ENCODE results near the gene RERG. TPM values are rescaled to one million over a fixed set of nuclear protein-coding genes. Genes with fewer than 3 reads are reported as not detected.

Gene RERG
- total RNA-seq, 1 donor, result not detected

DNA sequence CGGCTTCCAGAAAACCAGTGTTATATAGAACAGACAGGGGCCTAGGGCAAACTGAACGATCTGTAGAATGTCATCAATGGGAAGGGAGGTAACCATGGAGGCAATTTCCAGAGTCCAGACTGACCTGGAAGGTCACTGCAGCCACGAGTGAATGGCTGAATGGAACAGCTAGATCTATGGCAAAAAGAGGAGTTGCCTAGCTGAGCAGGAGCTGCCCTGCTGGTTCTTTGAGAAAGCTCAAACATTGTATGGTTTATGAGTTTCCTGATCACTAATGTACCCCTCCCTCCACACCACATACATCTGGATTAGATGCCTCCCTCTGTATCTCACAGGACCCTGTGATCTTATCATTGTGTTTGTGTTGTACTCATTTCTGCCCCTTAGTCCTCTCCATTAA, 1.0 kb upstream of the RERG start:
- TF ChIP-seq, protein P1, sequence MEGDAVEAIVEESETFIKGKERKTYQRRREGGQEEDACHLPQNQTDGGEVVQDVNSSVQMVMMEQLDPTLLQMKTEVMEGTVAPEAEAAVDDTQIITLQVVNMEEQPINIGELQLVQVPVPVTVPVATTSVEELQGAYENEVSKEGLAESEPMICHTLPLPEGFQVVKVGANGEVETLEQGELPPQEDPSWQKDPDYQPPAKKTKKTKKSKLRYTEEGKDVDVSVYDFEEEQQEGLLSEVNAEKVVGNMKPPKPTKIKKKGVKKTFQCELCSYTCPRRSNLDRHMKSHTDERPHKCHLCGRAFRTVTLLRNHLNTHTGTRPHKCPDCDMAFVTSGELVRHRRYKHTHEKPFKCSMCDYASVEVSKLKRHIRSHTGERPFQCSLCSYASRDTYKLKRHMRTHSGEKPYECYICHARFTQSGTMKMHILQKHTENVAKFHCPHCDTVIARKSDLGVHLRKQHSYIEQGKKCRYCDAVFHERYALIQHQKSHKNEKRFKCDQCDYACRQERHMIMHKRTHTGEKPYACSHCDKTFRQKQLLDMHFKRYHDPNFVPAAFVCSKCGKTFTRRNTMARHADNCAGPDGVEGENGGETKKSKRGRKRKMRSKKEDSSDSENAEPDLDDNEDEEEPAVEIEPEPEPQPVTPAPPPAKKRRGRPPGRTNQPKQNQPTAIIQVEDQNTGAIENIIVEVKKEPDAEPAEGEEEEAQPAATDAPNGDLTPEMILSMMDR (IDR thresholded peaks at IDR 0.05; ENCODE audit: insufficient read depth, low read length), result no peak
- no peak for DNase-seq (ENCODE audit: low read depth)
- H3K4me3 ChIP-seq (ENCODE audit: low read depth, low read length), result no peak overlapping the region

- no peak for DNase-seq (ENCODE audit: low read depth)
- TF ChIP-seq, protein P1 (IDR thresholded peaks at IDR 0.05; ENCODE audit: insufficient read depth, low read length), result no peak
- H3K4me3 ChIP-seq (ENCODE audit: low read depth, low read length), result no peak overlapping the region
Measured at GRCh38 chr12:15220451-15220850, 766 bp downstream of the RERG start.

- TF ChIP-seq, protein P1 (IDR thresholded peaks at IDR 0.05; ENCODE audit: insufficient read depth, low read length), result no peak
- no peak for DNase-seq (ENCODE audit: low read depth)
- no peak overlapping the region for H3K4me3 ChIP-seq (ENCODE audit: low read depth, low read length)
Measured at GRCh38 chr12:15218794-15219193, 2.4 kb downstream of the RERG start.

GRCh38 chr12:15216036-15216889, 5.0 kb downstream of the RERG start:
- TF ChIP-seq, protein P1 (IDR thresholded peaks at IDR 0.05; ENCODE audit: insufficient read depth, low read length), result no peak

GRCh38 chr12:15214851-15215601, 6.2 kb downstream of the RERG start:
- DNase-seq (ENCODE audit: low read depth), result no peak
- TF ChIP-seq, protein P1 (IDR thresholded peaks at IDR 0.05; ENCODE audit: insufficient read depth, low read length), result no peak
- H3K4me3 ChIP-seq (ENCODE audit: low read depth, low read length), result no peak overlapping the region

More at GRCh38 chr12:15216036-15216889, 5.0 kb downstream of the RERG start:
- DNase-seq (ENCODE audit: low read depth), result no peak
- H3K4me3 ChIP-seq (ENCODE audit: low read depth, low read length), result no peak overlapping the region

- H3K4me3 ChIP-seq (ENCODE audit: low read depth, low read length), result no peak overlapping the region
- DNase-seq (ENCODE audit: low read depth), result no peak
- TF ChIP-seq, protein P1 (IDR thresholded peaks at IDR 0.05; ENCODE audit: insufficient read depth, low read length), result no peak
Measured at GRCh38 chr12:15212930-15213329, 8.3 kb downstream of the RERG start.

Data from fibroblast of the aortic adventitia (primary cell).